D341Med (cell line): Measurements from ENCODE around the gene C10orf105.

ENCODE experiments used
- DNase-seq: peaks from one replicate; pipeline ENCODE4 v3.0.0; 2012; ENCODE audit warnings: low spot score

The C10orf105 gene

GRCh38 chr10:71751515-71752224, 32.1 kb upstream of the C10orf105 start:
- DNase-seq, result no peak

- no peak for DNase-seq
Measured at GRCh38 chr10:71750986-71751385, 31.4 kb upstream of the C10orf105 start.

- DNase-seq, result no peak
Measured at GRCh38 chr10:71750124-71750841, 30.7 kb upstream of the C10orf105 start.

- no peak for DNase-seq
Measured at GRCh38 chr10:71749396-71749795, 29.8 kb upstream of the C10orf105 start.

- no peak for DNase-seq
Measured at GRCh38 chr10:71748671-71749191, 29.2 kb upstream of the C10orf105 start.

GRCh38 chr10:71747551-71748523, 28.3 kb upstream of the C10orf105 start:
- DNase-seq, result no peak

- DNase-seq, result no peak
Measured at GRCh38 chr10:71747039-71747531, 27.5 kb upstream of the C10orf105 start.

- no peak for DNase-seq
Measured at GRCh38 chr10:71746344-71747037, 26.9 kb upstream of the C10orf105 start.

GRCh38 chr10:71745664-71746250, 26.2 kb upstream of the C10orf105 start:
- no peak for DNase-seq

GRCh38 chr10:71744897-71745663, 25.5 kb upstream of the C10orf105 start:
- DNase-seq, result no peak

- no peak for DNase-seq
Measured at GRCh38 chr10:71743866-71744265, 24.3 kb upstream of the C10orf105 start.

- DNase-seq, result no peak
Measured at GRCh38 chr10:71743089-71743838, 23.7 kb upstream of the C10orf105 start.

- DNase-seq, result no peak
Measured at GRCh38 chr10:71742301-71743088, 22.9 kb upstream of the C10orf105 start.

- DNase-seq, result no peak
Measured at GRCh38 chr10:71741671-71742070, 22.1 kb upstream of the C10orf105 start.

- no peak for DNase-seq
Measured at GRCh38 chr10:71741029-71741428, 21.5 kb upstream of the C10orf105 start.

GRCh38 chr10:71740069-71740653, 20.6 kb upstream of the C10orf105 start:
- DNase-seq, result no peak

- no peak for DNase-seq
Measured at GRCh38 chr10:71739358-71739900, 19.9 kb upstream of the C10orf105 start.

GRCh38 chr10:71737834-71738197, 18.2 kb upstream of the C10orf105 start:
- no peak for DNase-seq
